MM.1S (cell line): Measurements from ENCODE around the gene PRR14.

Experiments
- EZH2 ChIP-seq: fragments of 300-600 bp; sonication (generic); optimal IDR thresholded peaks from 2 replicates; pipeline ENCODE3; 2017; ENCODE audit warnings: low read depth, mild to moderate bottlenecking, antibody characterized with exemption, low read length, mixed read lengths
- EZH2phosphoT487 ChIP-seq: fragments of 300-600 bp; sonication (generic); IDR thresholded peaks from 2 replicates; pipeline ENCODE4 v1.6.1; 2018; ENCODE audit warnings: antibody characterized with exemption, low read length
- TF ChIP-seq, protein P1 (sequence below): fragments of 300-600 bp; sonication (generic); IDR thresholded peaks from 2 replicates; pipeline ENCODE4 v1.5.1; 2016; ENCODE audit warnings: antibody characterized with exemption, low read length, mixed read lengths

DNA sequence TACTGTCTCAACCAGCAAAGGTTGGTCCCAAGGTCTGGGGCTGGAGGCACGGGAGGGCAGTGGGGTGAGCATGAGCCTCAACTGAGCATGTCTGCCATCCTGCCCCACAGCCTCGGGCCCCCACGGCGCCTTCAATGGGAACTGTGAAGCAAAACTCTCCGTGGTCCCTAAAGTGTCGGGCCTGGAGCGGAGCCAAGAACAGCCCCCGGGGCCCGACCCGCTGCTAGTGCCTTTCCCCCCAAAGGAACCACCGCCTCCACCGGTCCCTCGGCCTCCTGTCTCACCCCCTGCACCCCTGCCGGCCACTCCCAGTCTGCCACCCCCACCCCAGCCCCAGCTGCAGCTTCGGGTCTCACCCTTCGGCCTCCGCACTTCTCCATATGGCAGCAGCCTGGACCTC lies 11.7 kb downstream of the PRR14 start:
- TF ChIP-seq, protein P1, sequence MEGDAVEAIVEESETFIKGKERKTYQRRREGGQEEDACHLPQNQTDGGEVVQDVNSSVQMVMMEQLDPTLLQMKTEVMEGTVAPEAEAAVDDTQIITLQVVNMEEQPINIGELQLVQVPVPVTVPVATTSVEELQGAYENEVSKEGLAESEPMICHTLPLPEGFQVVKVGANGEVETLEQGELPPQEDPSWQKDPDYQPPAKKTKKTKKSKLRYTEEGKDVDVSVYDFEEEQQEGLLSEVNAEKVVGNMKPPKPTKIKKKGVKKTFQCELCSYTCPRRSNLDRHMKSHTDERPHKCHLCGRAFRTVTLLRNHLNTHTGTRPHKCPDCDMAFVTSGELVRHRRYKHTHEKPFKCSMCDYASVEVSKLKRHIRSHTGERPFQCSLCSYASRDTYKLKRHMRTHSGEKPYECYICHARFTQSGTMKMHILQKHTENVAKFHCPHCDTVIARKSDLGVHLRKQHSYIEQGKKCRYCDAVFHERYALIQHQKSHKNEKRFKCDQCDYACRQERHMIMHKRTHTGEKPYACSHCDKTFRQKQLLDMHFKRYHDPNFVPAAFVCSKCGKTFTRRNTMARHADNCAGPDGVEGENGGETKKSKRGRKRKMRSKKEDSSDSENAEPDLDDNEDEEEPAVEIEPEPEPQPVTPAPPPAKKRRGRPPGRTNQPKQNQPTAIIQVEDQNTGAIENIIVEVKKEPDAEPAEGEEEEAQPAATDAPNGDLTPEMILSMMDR = no peak
- TF ChIP-seq EZH2 (no peak), EZH2phosphoT487 (no peak)
